K562 (cell line): Measurements from ENCODE around the gene WDR13. TPM values are rescaled to one million over a fixed set of nuclear protein-coding genes. Genes with fewer than 3 reads are reported as not detected.

ENCODE experiments used
- CBX1 ChIP-seq: sonication (generic); IDR thresholded peaks from 2 replicates; pipeline ENCODE4 v1.6.1; 2016; ENCODE audit warnings: antibody characterized with exemption, low read depth, mild to moderate bottlenecking
- CBX3 ChIP-seq, 2 experiments: IDR thresholded peaks; 1 replicate in 1 of 2; 2 replicates in 1 of 2; pipeline ENCODE4 v1.6.1; 2012; ENCODE audit warnings: inconsistent platforms in 2 of 2, low read length in 2 of 2, borderline replicate concordance in 1 of 2, control low read depth in 1 of 2
- CEBPG ChIP-seq, 3 experiments: fragments of 200-800 bp in 1 of 3; sonication (Bioruptor generic) in 1 of 3; sonication (generic) in 1 of 3; formaldehyde crosslinking in 1 of 3; IDR thresholded peaks in 2 of 3; conservative IDR thresholded peaks in 1 of 3; 2 replicates each; pipeline versions ENCODE4 v1.6.1 to v1.8.0; 2016 to 2022; ENCODE audit warnings: missing compliant biosample characterization in 2 of 3, missing genetic modification characterization in 2 of 3, mild to moderate bottlenecking in 1 of 3, missing genetic modification reagents in 1 of 3
- CGGBP1 ChIP-seq: fragments of 250-450 bp; sonication (Bioruptor Pico); IDR thresholded peaks from 2 replicates; pipeline ENCODE4 v1.9.0; 2021; ENCODE audit warnings: mild to moderate bottlenecking
- CHD4 ChIP-seq: fragments of 200-600 bp; sonication (generic); IDR thresholded peaks from 3 replicates; pipeline ENCODE4 v1.6.1; 2012; ENCODE audit warnings: low read depth, mild to moderate bottlenecking, mixed read lengths, low read length, inconsistent platforms; ENCODE audit not compliant: insufficient read depth, insufficient replicate concordance, poor library complexity, severe bottlenecking
- FOSL1 ChIP-seq: fragments of 200-800 bp; sonication (Bioruptor generic); conservative IDR thresholded peaks from 2 replicates; pipeline ENCODE4 v1.6.1; 2016; ENCODE audit warnings: missing genetic modification characterization, missing compliant biosample characterization
- HDAC3 ChIP-seq: fragments of 450-650 bp; IDR thresholded peaks from 2 replicates; pipeline ENCODE4 v1.6.1; 2018; ENCODE audit warnings: borderline replicate concordance, mild to moderate bottlenecking, moderate library complexity; ENCODE audit not compliant: partially characterized antibody
- MIER1 ChIP-seq: fragments of 450-650 bp; IDR thresholded peaks from 2 replicates; pipeline ENCODE4 v1.6.1; 2016; ENCODE audit warnings: antibody characterized with exemption, mild to moderate bottlenecking, low read depth
- NBN ChIP-seq: fragments of 450-650 bp; IDR thresholded peaks from 2 replicates; pipeline ENCODE4 v1.6.1; 2016; ENCODE audit warnings: low read depth, mild to moderate bottlenecking
- NCOA2 ChIP-seq, 2 experiments: fragments of 450-650 bp; IDR thresholded peaks; 2 replicates each; pipeline ENCODE4 v1.6.1; 2018; ENCODE audit warnings: mild to moderate bottlenecking in 2 of 2, moderate library complexity in 1 of 2; ENCODE audit not compliant: partially characterized antibody in 2 of 2
- NCOR1 ChIP-seq: fragments of 450-650 bp; IDR thresholded peaks from 2 replicates; pipeline ENCODE4 v1.6.1; 2016; ENCODE audit warnings: mild to moderate bottlenecking, moderate library complexity
- RAD51 ChIP-seq: fragments of 450-650 bp; IDR thresholded peaks from 2 replicates; pipeline ENCODE4 v1.7.1; 2016; ENCODE audit warnings: low read depth, mild to moderate bottlenecking, borderline replicate concordance
- SPI1 ChIP-seq: IDR thresholded peaks from 2 replicates; pipeline ENCODE4 v1.6.1; 2011; ENCODE audit warnings: low read depth, low read length, control low read depth, borderline replicate concordance
- SREBF2 ChIP-seq: sonication (generic); formaldehyde crosslinking; IDR thresholded peaks from 2 replicates; pipeline ENCODE4 v1.4.0; 2020; ENCODE audit warnings: mild to moderate bottlenecking, missing genetic modification reagents
- SRSF3 ChIP-seq: fragments of 200-400 bp; formaldehyde crosslinking; IDR thresholded peaks from 2 replicates; pipeline ENCODE4 v1.6.1; 2016; ENCODE audit warnings: mild to moderate bottlenecking, low read length, moderate library complexity; ENCODE audit not compliant: insufficient read depth
- TFAM ChIP-seq: fragments of 250-450 bp; sonication (Bioruptor Pico); conservative IDR thresholded peaks from 2 replicates; pipeline ENCODE4 v1.5.0; 2021; ENCODE audit warnings: mild to moderate bottlenecking, moderate library complexity
- ZNF24 ChIP-seq: fragments of 450-650 bp; IDR thresholded peaks from 2 replicates; pipeline ENCODE4 v1.6.1; 2016
- ZNF408 ChIP-seq: fragments of 250-450 bp; sonication (Bioruptor Pico); IDR thresholded peaks from 2 replicates; pipeline ENCODE4 v1.4.0; 2020; ENCODE audit warnings: low read depth, mild to moderate bottlenecking, moderate library complexity
- ZNF644 ChIP-seq: fragments of 200-800 bp; sonication (Bioruptor generic); IDR thresholded peaks from 2 replicates; pipeline ENCODE4 v1.6.1; 2016; ENCODE audit warnings: low read depth, missing genetic modification characterization, missing compliant biosample characterization
- polyA plus RNA-seq, 8 experiments: library from polyadenylated mRNA; depleted of rRNA in 4 of 8; stranded (reverse) in 5 of 8; unstranded in 3 of 8; fragments of >200 nt; fragmentation: Nextera tagmentation in 2 of 8; fragmentation: Illumina TruSeq in 1 of 8; extraction: Ambion mirVana in 2 of 8; extraction: Trizol in 1 of 8; gene quantifications; 2 replicates each; pipeline versions ENCODE4 v1.2.1 to v1.2.3, GENCODE V29; 2011 to 2014; ENCODE audit warnings: inconsistent platforms in 1 of 8, missing spikeins in 1 of 8
- total RNA-seq, 7 experiments: library from RNA; depleted of rRNA in 6 of 7; stranded (reverse); fragments of >200 nt in 6 of 7; fragmentation: Illumina TruSeq in 2 of 7; extraction: Trizol in 2 of 7; gene quantifications; 2 replicates each; pipeline versions ENCODE4 v1.2.1 to v1.2.3, GENCODE V29; 2011 to 2021; ENCODE audit warnings: low replicate concordance in 1 of 7
- TF ChIP-seq, protein P1 (sequence below), 2 experiments: fragments of 150-350 bp in 1 of 2; IDR thresholded peaks; 2 replicates each; pipeline ENCODE4 v1.6.1; 2012 to 2016; ENCODE audit warnings: low read depth in 2 of 2, low read length in 2 of 2, mild to moderate bottlenecking in 1 of 2, moderate library complexity in 1 of 2
- TF ChIP-seq, protein P2 (sequence below): fragments of 450-650 bp; IDR thresholded peaks from 2 replicates; pipeline ENCODE4 v1.6.1; 2016; ENCODE audit warnings: low read depth, mild to moderate bottlenecking, moderate library complexity
- TF ChIP-seq, protein P3 (sequence below): IDR thresholded peaks from 2 replicates; pipeline ENCODE4 v1.6.1; 2011; ENCODE audit not compliant: insufficient read length; ENCODE audit errors: extremely low read depth

Gene WDR13
- total and polyA plus RNA-seq, 9 of the 15 experiments (the other 6 are each of a cell fraction or from before 2014, with no cell fraction given) = 7.4 to 70.5 (median 31.4) TPM

DNA sequence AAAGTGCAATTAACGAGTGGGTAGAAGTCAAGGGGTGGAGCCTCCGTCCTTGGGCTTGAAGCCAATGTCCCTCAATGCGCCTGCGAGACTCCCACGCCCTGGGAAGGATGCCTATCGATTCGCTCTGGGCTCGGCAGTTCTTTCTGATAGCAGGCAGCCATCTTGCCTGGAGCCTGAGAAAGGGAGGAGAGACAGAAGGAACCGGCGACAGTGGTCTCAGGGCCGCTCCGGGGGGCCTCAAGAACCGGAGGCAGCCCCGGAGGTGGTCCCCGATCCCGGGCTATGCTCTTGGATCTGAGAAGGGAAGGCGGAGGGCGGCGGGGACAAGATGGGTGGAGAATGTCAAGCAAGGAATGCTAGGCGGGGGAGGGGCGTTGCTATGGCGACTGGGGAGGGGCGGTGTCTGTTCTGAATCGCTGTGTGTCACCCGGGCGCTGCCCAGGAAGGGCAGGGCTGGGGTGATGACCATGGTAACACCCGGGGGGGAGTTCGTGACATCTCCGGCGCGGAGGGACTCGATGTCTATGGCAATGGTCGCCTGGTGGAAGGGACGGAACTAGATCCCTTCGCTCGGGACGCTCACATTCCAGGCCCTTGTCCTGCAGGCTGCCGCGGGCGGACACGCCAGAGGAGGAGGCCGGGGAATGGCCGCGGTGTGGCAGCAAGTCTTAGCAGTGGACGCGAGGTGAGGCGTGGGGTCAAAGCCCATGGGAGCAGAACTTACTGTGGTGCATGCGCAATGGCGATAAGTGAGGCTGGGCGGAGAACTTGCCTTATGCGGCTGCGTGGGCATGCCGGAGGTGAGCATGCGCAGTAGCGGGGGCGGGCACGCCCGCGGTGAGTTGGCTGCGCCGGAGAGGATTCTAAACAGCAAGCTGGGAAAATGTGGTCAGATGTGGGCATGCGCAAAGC, at the start of gene WDR13 (continued):
- TF ChIP-seq NCOR1 (peak; percentile 57), CHD4 (no peak), CBX1 (no peak), ZNF644 (tag) (no peak), CBX3 (IDR thresholded peaks at IDR 0.05; ENCODE audit: borderline replicate concordance in 1 of 2, low read length in 2 of 2) (peak in 1 of 2 experiments; percentile 22; a peak in 1 of 3 replicates), MIER1 (no peak), NCOA2 (IDR thresholded peaks at IDR 0.05; ENCODE audit: partially characterized antibody in 2 of 2) (no peak), FOSL1 (tag) (peak; percentile 55; the same call in 1 of the 2 replicates), ZNF408 (no peak), SREBF2 (CRISPR knock-in tag) (no peak), ZNF24 (no peak), TFAM (CRISPR knock-in tag) (no peak), RAD51 (0 out of 2 replicates have a peak, but pooled peaks have one; percentile 9), CEBPG (CRISPR knock-in tag; IDR thresholded peaks at IDR 0.05) (no peak), CEBPG (tag; conservative IDR thresholded peaks at IDR 0.05 in 1 of 2, IDR thresholded peaks at IDR 0.05 in 1 of 2) (no peak), SRSF3 (no peak), HDAC3 (peak; percentile 73), CGGBP1 (CRISPR knock-in tag) (no peak), SPI1 (no peak), NBN (no peak)
- TF ChIP-seq, protein P1, sequence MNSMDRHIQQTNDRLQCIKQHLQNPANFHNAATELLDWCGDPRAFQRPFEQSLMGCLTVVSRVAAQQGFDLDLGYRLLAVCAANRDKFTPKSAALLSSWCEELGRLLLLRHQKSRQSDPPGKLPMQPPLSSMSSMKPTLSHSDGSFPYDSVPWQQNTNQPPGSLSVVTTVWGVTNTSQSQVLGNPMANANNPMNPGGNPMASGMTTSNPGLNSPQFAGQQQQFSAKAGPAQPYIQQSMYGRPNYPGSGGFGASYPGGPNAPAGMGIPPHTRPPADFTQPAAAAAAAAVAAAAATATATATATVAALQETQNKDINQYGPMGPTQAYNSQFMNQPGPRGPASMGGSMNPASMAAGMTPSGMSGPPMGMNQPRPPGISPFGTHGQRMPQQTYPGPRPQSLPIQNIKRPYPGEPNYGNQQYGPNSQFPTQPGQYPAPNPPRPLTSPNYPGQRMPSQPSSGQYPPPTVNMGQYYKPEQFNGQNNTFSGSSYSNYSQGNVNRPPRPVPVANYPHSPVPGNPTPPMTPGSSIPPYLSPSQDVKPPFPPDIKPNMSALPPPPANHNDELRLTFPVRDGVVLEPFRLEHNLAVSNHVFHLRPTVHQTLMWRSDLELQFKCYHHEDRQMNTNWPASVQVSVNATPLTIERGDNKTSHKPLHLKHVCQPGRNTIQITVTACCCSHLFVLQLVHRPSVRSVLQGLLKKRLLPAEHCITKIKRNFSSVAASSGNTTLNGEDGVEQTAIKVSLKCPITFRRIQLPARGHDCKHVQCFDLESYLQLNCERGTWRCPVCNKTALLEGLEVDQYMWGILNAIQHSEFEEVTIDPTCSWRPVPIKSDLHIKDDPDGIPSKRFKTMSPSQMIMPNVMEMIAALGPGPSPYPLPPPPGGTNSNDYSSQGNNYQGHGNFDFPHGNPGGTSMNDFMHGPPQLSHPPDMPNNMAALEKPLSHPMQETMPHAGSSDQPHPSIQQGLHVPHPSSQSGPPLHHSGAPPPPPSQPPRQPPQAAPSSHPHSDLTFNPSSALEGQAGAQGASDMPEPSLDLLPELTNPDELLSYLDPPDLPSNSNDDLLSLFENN (IDR thresholded peaks at IDR 0.05; ENCODE audit: low read depth in 2 of 2, low read length in 2 of 2) = peak in 1 of 2 experiments; percentile 90; a peak in 2 of 4 replicates
- TF ChIP-seq, protein P2, sequence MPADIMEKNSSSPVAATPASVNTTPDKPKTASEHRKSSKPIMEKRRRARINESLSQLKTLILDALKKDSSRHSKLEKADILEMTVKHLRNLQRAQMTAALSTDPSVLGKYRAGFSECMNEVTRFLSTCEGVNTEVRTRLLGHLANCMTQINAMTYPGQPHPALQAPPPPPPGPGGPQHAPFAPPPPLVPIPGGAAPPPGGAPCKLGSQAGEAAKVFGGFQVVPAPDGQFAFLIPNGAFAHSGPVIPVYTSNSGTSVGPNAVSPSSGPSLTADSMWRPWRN = no peak
- TF ChIP-seq, protein P3, sequence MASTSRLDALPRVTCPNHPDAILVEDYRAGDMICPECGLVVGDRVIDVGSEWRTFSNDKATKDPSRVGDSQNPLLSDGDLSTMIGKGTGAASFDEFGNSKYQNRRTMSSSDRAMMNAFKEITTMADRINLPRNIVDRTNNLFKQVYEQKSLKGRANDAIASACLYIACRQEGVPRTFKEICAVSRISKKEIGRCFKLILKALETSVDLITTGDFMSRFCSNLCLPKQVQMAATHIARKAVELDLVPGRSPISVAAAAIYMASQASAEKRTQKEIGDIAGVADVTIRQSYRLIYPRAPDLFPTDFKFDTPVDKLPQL = no peak
